HG03457 (cell line): ENCODE measurements around the gene RNF2.

Experiments used
- ATAC-seq: cut with Tn5 transposase; IDR thresholded peaks from one replicate; pipeline ENCODE4 v1.9.1; 2021; ENCODE audit warnings: moderate number of reproducible peaks; ENCODE audit not compliant: unreplicated experiment

The RNF2 gene

DNA sequence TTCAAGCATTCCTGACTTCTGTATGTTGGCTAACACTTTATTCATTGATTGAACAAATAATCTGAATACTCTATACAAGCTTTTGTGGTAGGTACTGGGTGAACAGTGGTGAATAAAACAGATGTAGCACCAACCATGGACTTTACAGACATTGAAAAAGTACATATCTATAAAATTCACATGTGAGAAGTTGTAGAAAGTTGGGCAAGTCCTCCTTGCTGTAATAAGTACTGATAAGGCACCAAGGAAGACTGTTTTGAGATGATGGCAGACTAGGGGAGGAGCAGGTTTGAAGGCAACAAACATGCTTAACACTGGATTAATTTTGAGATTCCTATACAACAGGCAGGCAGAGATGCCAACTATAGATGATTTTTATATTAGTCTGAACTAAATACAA, 42.4 kb downstream of the RNF2 start:
- no peak for ATAC-seq

GRCh38 chr1:185091480-185091879, 46.1 kb downstream of the RNF2 start:
- ATAC-seq, result no peak

DNA sequence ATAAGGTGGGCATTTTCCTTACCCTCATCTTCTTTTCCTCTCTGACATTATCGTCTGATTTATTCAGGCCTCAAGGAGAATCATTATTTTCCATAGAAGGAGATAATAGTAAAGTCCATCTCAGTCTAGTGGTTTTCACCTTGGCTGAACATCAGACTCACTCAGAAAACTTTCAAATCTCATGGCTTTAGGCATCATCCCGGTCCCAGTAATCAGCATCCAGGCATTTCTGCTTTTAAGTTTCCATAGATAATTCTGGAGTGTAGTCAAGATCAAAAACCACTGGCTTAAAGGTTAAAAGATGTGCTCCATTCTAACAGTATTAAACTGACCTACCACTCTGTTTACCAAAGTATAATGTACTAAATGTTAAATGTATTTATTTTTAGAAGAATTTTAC, 49.4 kb downstream of the RNF2 start:
- no peak for ATAC-seq

- no peak for ATAC-seq
Observed at GRCh38 chr1:185096531-185096930, 51.2 kb downstream of the RNF2 start.

- ATAC-seq, result no peak
Observed at GRCh38 chr1:185104083-185104482, 58.7 kb downstream of the RNF2 start.

GRCh38 chr1:185105121-185105520, 59.8 kb downstream of the RNF2 start:
- ATAC-seq, result no peak

- no peak for ATAC-seq
Observed at GRCh38 chr1:185108321-185108720, 63.0 kb downstream of the RNF2 start.

GRCh38 chr1:185110145-185110544, 64.8 kb downstream of the RNF2 start:
- ATAC-seq, result no peak

GRCh38 chr1:185111873-185112272, 66.5 kb downstream of the RNF2 start:
- no peak for ATAC-seq

- ATAC-seq, result no peak
Observed at GRCh38 chr1:185112356-185112755, 67.0 kb downstream of the RNF2 start.

- no peak for ATAC-seq
Observed at GRCh38 chr1:185129708-185130107, 84.3 kb downstream of the RNF2 start.

GRCh38 chr1:185132534-185132933, 87.2 kb downstream of the RNF2 start:
- ATAC-seq, result no peak

- no peak for ATAC-seq
Observed at GRCh38 chr1:185137896-185138545, 92.7 kb downstream of the RNF2 start.

- ATAC-seq, result no peak
Observed at GRCh38 chr1:185139246-185139645, 93.9 kb downstream of the RNF2 start.

GRCh38 chr1:185144233-185144632, 98.9 kb downstream of the RNF2 start:
- no peak for ATAC-seq

GRCh38 chr1:185151215-185151614, 105.9 kb downstream of the RNF2 start:
- ATAC-seq, result no peak
